Measurements from ENCODE around the gene GRID2.

DNA sequence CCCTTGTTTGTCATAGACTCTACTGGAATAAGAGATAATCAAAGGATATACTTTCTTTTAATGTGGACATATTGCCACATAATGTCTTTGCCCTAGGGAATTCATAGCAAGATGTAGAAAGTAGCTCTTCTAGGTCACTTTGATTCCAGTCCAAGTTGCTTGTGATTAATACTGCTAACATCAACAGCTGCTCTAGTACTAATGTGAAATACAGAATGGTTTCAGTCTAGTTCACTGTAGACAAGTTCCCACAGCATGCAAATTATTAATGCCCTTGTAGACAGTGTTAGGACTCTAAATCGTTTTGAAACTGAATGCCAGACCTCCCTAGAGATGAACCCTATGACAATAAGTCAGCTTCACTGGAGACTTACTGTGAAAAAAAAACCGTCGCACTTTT, 1030.2 kb downstream of the GRID2 start:
- TF ChIP-seq, protein P1, sequence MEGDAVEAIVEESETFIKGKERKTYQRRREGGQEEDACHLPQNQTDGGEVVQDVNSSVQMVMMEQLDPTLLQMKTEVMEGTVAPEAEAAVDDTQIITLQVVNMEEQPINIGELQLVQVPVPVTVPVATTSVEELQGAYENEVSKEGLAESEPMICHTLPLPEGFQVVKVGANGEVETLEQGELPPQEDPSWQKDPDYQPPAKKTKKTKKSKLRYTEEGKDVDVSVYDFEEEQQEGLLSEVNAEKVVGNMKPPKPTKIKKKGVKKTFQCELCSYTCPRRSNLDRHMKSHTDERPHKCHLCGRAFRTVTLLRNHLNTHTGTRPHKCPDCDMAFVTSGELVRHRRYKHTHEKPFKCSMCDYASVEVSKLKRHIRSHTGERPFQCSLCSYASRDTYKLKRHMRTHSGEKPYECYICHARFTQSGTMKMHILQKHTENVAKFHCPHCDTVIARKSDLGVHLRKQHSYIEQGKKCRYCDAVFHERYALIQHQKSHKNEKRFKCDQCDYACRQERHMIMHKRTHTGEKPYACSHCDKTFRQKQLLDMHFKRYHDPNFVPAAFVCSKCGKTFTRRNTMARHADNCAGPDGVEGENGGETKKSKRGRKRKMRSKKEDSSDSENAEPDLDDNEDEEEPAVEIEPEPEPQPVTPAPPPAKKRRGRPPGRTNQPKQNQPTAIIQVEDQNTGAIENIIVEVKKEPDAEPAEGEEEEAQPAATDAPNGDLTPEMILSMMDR (conservative IDR thresholded peaks at IDR 0.05) = no peak
- TF ChIP-seq ZFX (IDR thresholded peaks at IDR 0.05) = no peak
